Heart right ventricle (tissue), 16 donors: ENCODE results near the gene C16orf54. TPM values are rescaled to one million over a fixed set of nuclear protein-coding genes. Genes with fewer than 3 reads are reported as not detected.
"Not testable (repeated sequence)": the region's sequence is repeated elsewhere in the genome, so short reads cannot be mapped to it uniquely, and the experiment has no call there.

ENCODE experiments used
- ATAC-seq, 8 donors: fragments of 200-7000 bp; cut with Tn5 transposase; one replicate each; pipeline ENCODE4 v1.9.1; 2020; ENCODE audit warnings: mild to moderate bottlenecking in 8 of 8, moderate library complexity in 8 of 8, moderate number of reproducible peaks in 1 of 8
- DNase-seq, 2 donors: peaks; one replicate each; pipeline ENCODE4 v3.0.0-alpha.2; 2020
- H3K27ac ChIP-seq, 10 donors: fragments of 200-600 bp; sonication (generic) in 2 of 10; one replicate each; pipeline versions ENCODE4 v1.5.0 to v1.8.0; 2020 to 2022; ENCODE audit warnings: mild to moderate bottlenecking in 3 of 10
- H3K27me3 ChIP-seq, 7 donors: fragments of 200-600 bp; one replicate each; pipeline ENCODE4 v1.8.0; 2021 to 2022; ENCODE audit warnings: mild to moderate bottlenecking in 2 of 7
- H3K36me3 ChIP-seq, 9 donors: fragments of 200-600 bp; sonication (generic) in 1 of 9; one replicate each; pipeline versions ENCODE4 v1.5.0 to v1.8.0; 2020 to 2022; ENCODE audit warnings: mild to moderate bottlenecking in 2 of 9
- H3K4me1 ChIP-seq, 9 donors: fragments of 200-600 bp; sonication (generic) in 1 of 9; one replicate each; pipeline versions ENCODE4 v1.5.0 to v1.8.0; 2020 to 2022; ENCODE audit warnings: mild to moderate bottlenecking in 4 of 9
- H3K4me3 ChIP-seq, 10 donors: fragments of 200-600 bp; sonication (generic) in 2 of 10; one replicate each; pipeline versions ENCODE4 v1.5.0 to v1.8.0; 2020 to 2022; ENCODE audit warnings: mild to moderate bottlenecking in 7 of 10, moderate library complexity in 2 of 10
- H3K9me3 ChIP-seq, 11 donors: fragments of 200-600 bp in 10 of 11; sonication (generic) in 2 of 11; one replicate each; pipeline versions ENCODE4 v1.5.0 to v1.8.0; 2013 to 2022; ENCODE audit warnings: mild to moderate bottlenecking in 2 of 11, control low read depth in 1 of 11, moderate library complexity in 1 of 11
- CTCF ChIP-seq, 9 donors: fragments of 200-600 bp; sonication (generic) in 2 of 9; IDR thresholded peaks; one replicate each; pipeline versions ENCODE4 v1.5.0 to v1.8.0; 2021 to 2022; ENCODE audit warnings: antibody characterized with exemption in 9 of 9, mild to moderate bottlenecking in 5 of 9, moderate library complexity in 1 of 9
- WGBS, 2 donors: extraction: QIAGEN DNeasy Blood & Tissue Kit; methylation state at CpG; one replicate each; pipeline ENCODE4 v1.1.7; 2013; ENCODE audit warnings: inconsistent platforms in 1 of 2; 5-methylcytosine and 5-hydroxymethylcytosine counted together
- intact Hi-C, 10 donors: fragments of 100-400 bp; cut with DNase I; formaldehyde crosslinking; loops; one replicate each; pipeline versions ENCODE4 v1.11.1 to v1.14.2; 2022
- polyA plus RNA-seq, 2 donors: library from polyadenylated mRNA; stranded (reverse); fragments of 200-250 nt; gene quantifications; one replicate each; pipeline ENCODE4 v1.2.3, GENCODE V29; 2013
- total RNA-seq, 10 donors: library from RNA; stranded (reverse); fragmentation: NEBNext Ultra II Directional in 3 of 10; extraction: Animal tissue kit (Norgen Biotek cat#: 25700) in 3 of 10; gene quantifications; one replicate each; pipeline versions ENCODE4 v1.2.1 to v1.2.4, GENCODE V29; 2021 to 2023
- donor health status: Arrhythmogenic right ventricular cardiomyopathy.
- donor health status: ischemic (EF 13 %, LVEDD 7.1; RV severe dilation, severe dysfunction).
- donor health status: healthy with polysubstance abuse.
- donor health status: DM: no; HTN: yes; CAD: no.
- donor health status: DM: no; HTN: no; CAD: no.
- donor health status: ischemic (EF 25% LVEDD 6.9; RV normal size, moderate dysfunction).
- donor health status: ischemic (EF 25% LVEDD 5.7; RV mildly dilated, moderate dysfunction).
- donor health status: healthy.
- donor health status: DM: yes; HTN: yes; CAD: no.
- donor health status: Ischemic cardiomyopathy.
- donor health status: ischemic (EF 35%, LVEDD 5.7; RV mildly dilated, moderate dysfunction).
- donor health status: nonischemic (EF 11% LVEDD 7.7; RV severe dilation, severe dysfunction).
- donor health status: DM: yes; HTN: yes; CAD: no.
- donor health status: PGD.
- donor health status: ischemic (EF 29% LVEDD 5.4; RV normal size, mild dysfunction).
- donor health status: nonischemic (EF 23%, LVEDD 6.1; RV moderate dilation, normal function).

C16orf54 gene
- total and polyA plus RNA-seq, 12 donors: 0.18 to 3.3 (median 0.53) TPM

GRCh38 chr16:29743827-29744531 lies 1.8 kb downstream of the C16orf54 start:
- Histone ChIP-seq H3K9me3 (peaks cover 0 to 6% (median 0%) of the 10 kb centered on the region in 11 donors), H3K27me3 (peaks cover 0 to 11% (median 0%) of the 10 kb centered on the region in 7 donors), H3K36me3 (peaks cover 0 to 13% (median 0%) of the 10 kb centered on the region in 9 donors), H3K4me3 (peak overlapping the region in 2 of 10 donors; percentile 39 to 72), H3K27ac (peak overlapping the region in 1 of 10 donors; percentile 93), H3K4me1 (peaks cover 0 to 42% (median 0%) of the 10 kb centered on the region in 9 donors)
- ATAC-seq: peak in 1 of 8 donors; percentile 20
- DNase-seq: no peak
- no peak for TF ChIP-seq CTCF (IDR thresholded peaks at IDR 0.05)
- WGBS, 2 donors: 77 to 82% methylated on average over 21 of the region's 21 CpGs
- intact Hi-C loops: no loop called here

DNA sequence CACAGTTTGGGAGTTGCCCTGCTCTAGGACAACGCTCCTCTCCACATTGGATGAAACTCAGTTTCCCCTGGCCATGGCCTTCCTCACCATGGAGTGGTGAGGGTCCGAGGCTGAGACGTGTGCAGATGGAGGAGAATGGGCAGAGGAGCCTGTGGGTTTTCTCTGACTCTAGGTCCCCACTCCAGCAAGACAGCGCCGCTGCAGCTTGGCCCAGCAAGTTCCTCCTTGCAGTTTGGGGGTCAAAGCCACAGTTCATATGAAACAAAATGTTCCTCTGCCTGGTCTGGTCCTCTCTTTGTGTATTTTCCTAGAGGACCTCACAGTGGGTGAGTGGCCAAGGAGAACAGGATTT lies 2.3 kb downstream of the C16orf54 start:
- H3K9me3 ChIP-seq: peaks cover 0 to 6% (median 0%) of the 10 kb centered on the region in 11 donors
- WGBS, 2 donors: 81 to 86% methylated on average over 5 of the region's 5 CpGs
- intact Hi-C loops: no loop called here
- H3K27ac ChIP-seq: peak overlapping the region in 1 of 10 donors; percentile 93
- no peak for DNase-seq
- peaks cover 0 to 47% (median 0%) of the 10 kb centered on the region in 9 donors for H3K4me1 ChIP-seq
- TF ChIP-seq CTCF (IDR thresholded peaks at IDR 0.05): no peak
- H3K4me3 ChIP-seq: peak overlapping the region in 1 of 10 donors; percentile 72
- H3K27me3 ChIP-seq: peaks cover 0 to 11% (median 0%) of the 10 kb centered on the region in 7 donors
- H3K36me3 ChIP-seq: peaks cover 0 to 13% (median 0%) of the 10 kb centered on the region in 9 donors
- ATAC-seq: no peak

DNA sequence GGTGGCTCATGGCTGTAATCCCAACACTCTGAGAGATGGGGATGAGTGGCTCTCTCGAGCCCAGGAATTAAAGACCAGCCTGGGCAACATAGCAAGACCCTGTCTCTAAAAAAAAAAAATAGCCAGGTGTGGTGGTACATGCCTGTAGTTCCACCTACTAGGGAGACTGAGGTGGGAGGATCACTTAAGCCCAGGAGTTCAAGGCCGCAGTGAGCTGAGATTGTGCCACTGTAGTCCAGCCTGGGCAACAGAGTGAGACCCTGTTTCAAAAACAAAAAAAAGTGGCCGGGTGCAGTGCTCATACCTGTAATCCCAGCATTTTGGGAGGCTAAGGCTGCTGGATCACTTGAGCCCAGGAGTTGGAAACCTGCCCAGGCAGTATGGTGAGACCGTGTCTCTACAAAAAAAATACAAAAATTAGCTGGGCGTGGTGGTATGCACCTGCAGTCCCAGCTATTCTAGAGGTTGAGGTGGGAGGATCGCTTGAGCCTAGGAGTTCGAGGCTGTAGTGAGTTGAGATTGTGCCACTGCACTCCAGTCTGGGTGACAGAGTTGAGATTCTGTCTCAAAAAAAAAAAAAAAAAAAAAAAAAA lies 3.0 kb downstream of the C16orf54 start:
- peaks cover 0 to 11% (median 0%) of the 10 kb centered on the region in 7 donors for H3K27me3 ChIP-seq
- no peak for TF ChIP-seq CTCF (IDR thresholded peaks at IDR 0.05)
- DNase-seq (no peak), ATAC-seq (no peak)
- WGBS, 2 donors: 81 to 88% methylated on average over 7 of the region's 7 CpGs
- H3K36me3 ChIP-seq: peaks cover 0 to 13% (median 0%) of the 10 kb centered on the region in 9 donors
- peaks cover 0 to under 1% (median 0%) of the 10 kb centered on the region in 11 donors for H3K9me3 ChIP-seq
- H3K4me1 ChIP-seq: peaks cover 0 to 54% (median 0%) of the 10 kb centered on the region in 9 donors
- H3K4me3 ChIP-seq: no peak overlapping the region
- intact Hi-C loops: no loop called here
- H3K27ac ChIP-seq: no peak overlapping the region

- intact Hi-C loops, H3K9me3 ChIP-seq, H3K4me3 ChIP-seq, ATAC-seq, DNase-seq, H3K27ac ChIP-seq: not testable (repeated sequence)
- peaks cover 0 to 11% (median 5%) of the 10 kb centered on the region in 7 donors for H3K27me3 ChIP-seq
- H3K36me3 ChIP-seq: peaks cover 0 to 13% (median 0%) of the 10 kb centered on the region in 9 donors
- 41 to 43% methylated on average over 11 of the region's 11 CpGs for WGBS, 2 donors
- H3K4me1 ChIP-seq: peaks cover 0 to 48% (median 0%) of the 10 kb centered on the region in 9 donors
Measured at GRCh38 chr16:29740630-29741015, 5.2 kb downstream of the C16orf54 start.

GRCh38 chr16:29739927-29740629 lies 5.7 kb downstream of the C16orf54 start:
- H3K4me1 ChIP-seq: peaks cover 0 to 48% (median 0%) of the 10 kb centered on the region in 9 donors
- intact Hi-C loops, H3K4me3 ChIP-seq, DNase-seq, ATAC-seq, H3K9me3 ChIP-seq, H3K27ac ChIP-seq: not testable (repeated sequence)
- H3K36me3 ChIP-seq: peaks cover 0 to 13% (median 0%) of the 10 kb centered on the region in 9 donors
- 72 to 79% methylated on average over 6 of the region's 6 CpGs for WGBS, 2 donors
- peaks cover 0 to 14% (median 10%) of the 10 kb centered on the region in 7 donors for H3K27me3 ChIP-seq
